ENCODE results near the gene BCKDHB. TPM values are rescaled to one million over a fixed set of nuclear protein-coding genes. Genes with fewer than 3 reads are reported as not detected.
"Not testable (repeated sequence)": the region's sequence is repeated elsewhere in the genome, so short reads cannot be mapped to it uniquely, and the experiment has no call there.

The BCKDHB gene
- total RNA-seq, 1 experiment from 2014 or later: 10.6 TPM

- no peak for DNase-seq (ENCODE audit: low read depth, low spot score)
- in situ Hi-C loops (cut with HindIII; ENCODE audit: low pct_unique_long_range_greater_than_20kb, low sequenced_read_pairs): no loop called here
These were observed 75.8 kb downstream of the BCKDHB start for GRCh38 chr6:80182308-80182707.

- no peak for DNase-seq (ENCODE audit: low read depth, low spot score)
- in situ Hi-C loops (cut with HindIII; ENCODE audit: low pct_unique_long_range_greater_than_20kb, low sequenced_read_pairs): no loop called here
These were observed 76.7 kb downstream of the BCKDHB start for GRCh38 chr6:80183019-80183795.

- in situ Hi-C loops (cut with HindIII; ENCODE audit: low pct_unique_long_range_greater_than_20kb, low sequenced_read_pairs): no loop called here
- no peak for DNase-seq (ENCODE audit: low read depth, low spot score)
These were observed 79.0 kb downstream of the BCKDHB start for GRCh38 chr6:80185492-80185891.

GRCh38 chr6:80186082-80186481 lies 79.6 kb downstream of the BCKDHB start:
- DNase-seq (ENCODE audit: low read depth, low spot score): no peak
- in situ Hi-C loops (cut with HindIII; ENCODE audit: low pct_unique_long_range_greater_than_20kb, low sequenced_read_pairs): no loop called here

GRCh38 chr6:80196906-80197305 lies 90.4 kb downstream of the BCKDHB start:
- DNase-seq (ENCODE audit: low read depth, low spot score): no peak
- in situ Hi-C loops (cut with HindIII; ENCODE audit: low pct_unique_long_range_greater_than_20kb, low sequenced_read_pairs): no loop called here

- no peak for DNase-seq (ENCODE audit: low read depth, low spot score)
- in situ Hi-C loops (cut with HindIII; ENCODE audit: low pct_unique_long_range_greater_than_20kb, low sequenced_read_pairs): no loop called here
These were observed 91.0 kb downstream of the BCKDHB start for GRCh38 chr6:80197474-80197873.

GRCh38 chr6:80197986-80198385 lies 91.5 kb downstream of the BCKDHB start:
- in situ Hi-C loops (cut with HindIII; ENCODE audit: low pct_unique_long_range_greater_than_20kb, low sequenced_read_pairs): no loop called here
- DNase-seq (ENCODE audit: low read depth, low spot score): no peak

GRCh38 chr6:80203283-80203682 lies 96.8 kb downstream of the BCKDHB start:
- in situ Hi-C loops (cut with HindIII; ENCODE audit: low pct_unique_long_range_greater_than_20kb, low sequenced_read_pairs): no loop called here
- DNase-seq (ENCODE audit: low read depth, low spot score): no peak

DNA sequence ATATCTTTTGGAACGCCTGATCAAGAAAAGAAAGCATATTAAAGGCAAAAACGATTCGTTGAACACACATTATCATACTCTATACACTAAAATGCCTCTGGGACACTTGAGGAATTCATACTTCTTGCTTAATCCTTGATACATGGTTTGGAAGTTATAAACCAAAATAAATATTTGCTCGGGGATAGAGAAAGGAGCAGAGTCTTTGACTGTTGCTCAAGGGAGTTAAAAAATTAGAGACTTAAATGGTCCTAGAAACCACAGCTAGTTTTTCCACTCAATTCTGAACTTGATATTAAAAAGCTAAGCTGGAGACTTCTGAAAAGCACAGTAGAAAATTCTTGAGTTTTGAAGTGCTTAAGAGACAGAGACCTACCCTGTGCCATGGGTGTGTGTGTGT lies 98.9 kb downstream of the BCKDHB start:
- in situ Hi-C loops (cut with HindIII; ENCODE audit: low pct_unique_long_range_greater_than_20kb, low sequenced_read_pairs): no loop called here
- no peak for DNase-seq (ENCODE audit: low read depth, low spot score)

GRCh38 chr6:80206758-80207157 lies 100.3 kb downstream of the BCKDHB start:
- in situ Hi-C loops (cut with HindIII; ENCODE audit: low pct_unique_long_range_greater_than_20kb, low sequenced_read_pairs): no loop called here
- no peak for DNase-seq (ENCODE audit: low read depth, low spot score)

DNA sequence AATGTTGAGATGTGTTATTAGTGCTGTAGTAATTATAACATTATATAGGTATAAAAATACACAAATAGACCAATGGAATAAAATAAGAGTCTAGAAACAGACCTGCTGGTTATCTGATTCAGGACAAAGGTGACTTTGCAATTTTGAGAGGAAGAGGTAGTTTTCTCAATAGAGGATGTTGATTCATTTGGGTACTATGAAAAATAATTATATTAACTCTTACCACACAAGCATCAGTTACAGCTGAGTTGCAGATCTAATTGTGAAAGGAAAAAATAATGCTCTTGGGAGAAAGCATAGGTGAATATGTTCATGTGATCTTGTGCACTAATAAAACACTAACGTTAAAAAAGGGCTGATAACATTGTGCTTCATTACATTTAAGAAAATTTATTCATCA lies 103.0 kb downstream of the BCKDHB start:
- DNase-seq (ENCODE audit: low read depth, low spot score): no peak
- in situ Hi-C loops (cut with HindIII; ENCODE audit: low pct_unique_long_range_greater_than_20kb, low sequenced_read_pairs): no loop called here

DNA sequence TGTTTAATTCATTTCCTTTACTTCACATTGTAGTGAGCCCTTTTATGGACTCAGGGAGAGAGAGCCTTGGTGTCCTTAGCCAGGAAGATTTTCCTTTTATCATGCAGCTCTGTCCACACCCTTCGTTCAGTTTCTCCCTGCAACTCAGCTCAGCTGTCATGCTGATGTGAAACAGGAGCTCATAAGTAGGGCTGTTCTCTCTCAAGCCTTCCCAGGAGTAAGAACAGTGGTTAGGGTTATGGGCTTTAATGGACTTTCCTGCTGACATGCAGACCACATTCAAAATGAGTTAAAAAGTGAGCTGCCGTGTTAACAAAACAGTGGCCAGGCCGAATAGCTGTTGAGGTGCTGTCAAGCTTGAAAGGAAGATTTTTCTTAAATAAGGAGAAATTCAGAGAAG lies 104.1 kb downstream of the BCKDHB start:
- in situ Hi-C loops (cut with HindIII; ENCODE audit: low pct_unique_long_range_greater_than_20kb, low sequenced_read_pairs): no loop called here
- no peak for DNase-seq (ENCODE audit: low read depth, low spot score)

- in situ Hi-C loops (cut with HindIII; ENCODE audit: low pct_unique_long_range_greater_than_20kb, low sequenced_read_pairs): no loop called here
- no peak for DNase-seq (ENCODE audit: low read depth, low spot score)
These were observed 104.8 kb downstream of the BCKDHB start for GRCh38 chr6:80211286-80211685.

DNA sequence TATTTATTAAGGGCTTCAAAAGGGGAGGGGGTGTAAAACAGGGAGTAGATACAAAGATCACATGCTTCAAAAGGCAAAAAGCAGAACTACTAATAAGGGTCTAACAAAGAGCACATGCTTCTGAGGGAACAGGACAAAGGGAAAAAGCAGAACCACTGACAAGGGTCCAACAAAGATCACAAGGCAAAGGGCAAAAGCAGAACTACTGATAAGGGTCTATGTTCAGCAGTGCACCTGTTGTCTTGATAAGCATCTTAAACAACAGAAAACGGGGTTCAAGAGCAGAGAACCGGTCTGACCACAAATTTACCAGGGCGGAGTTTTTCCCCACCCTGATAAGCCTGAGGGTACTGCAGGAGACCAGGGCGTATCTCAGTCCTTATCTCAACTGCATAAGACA lies 105.4 kb downstream of the BCKDHB start:
- in situ Hi-C loops (cut with HindIII; ENCODE audit: low pct_unique_long_range_greater_than_20kb, low sequenced_read_pairs); DNase-seq (ENCODE audit: low read depth, low spot score): not testable (repeated sequence)

GRCh38 chr6:80214436-80215022 lies 108.1 kb downstream of the BCKDHB start:
- DNase-seq (ENCODE audit: low read depth, low spot score): peak; percentile 68
- in situ Hi-C loops (cut with HindIII; ENCODE audit: low pct_unique_long_range_greater_than_20kb, low sequenced_read_pairs): no loop called here

GRCh38 chr6:80215063-80215462 lies 108.6 kb downstream of the BCKDHB start:
- in situ Hi-C loops (cut with HindIII; ENCODE audit: low pct_unique_long_range_greater_than_20kb, low sequenced_read_pairs): no loop called here

GRCh38 chr6:80217794-80218193 lies 111.3 kb downstream of the BCKDHB start:
- no peak for DNase-seq (ENCODE audit: low read depth, low spot score)
- in situ Hi-C loops (cut with HindIII; ENCODE audit: low pct_unique_long_range_greater_than_20kb, low sequenced_read_pairs): no loop called here

More at GRCh38 chr6:80215063-80215462, 108.6 kb downstream of the BCKDHB start:
- DNase-seq (ENCODE audit: low read depth, low spot score): no peak

- no peak for DNase-seq (ENCODE audit: low read depth, low spot score)
- in situ Hi-C loops (cut with HindIII; ENCODE audit: low pct_unique_long_range_greater_than_20kb, low sequenced_read_pairs): no loop called here
These were observed 117.3 kb downstream of the BCKDHB start for GRCh38 chr6:80223743-80224212.

DNA sequence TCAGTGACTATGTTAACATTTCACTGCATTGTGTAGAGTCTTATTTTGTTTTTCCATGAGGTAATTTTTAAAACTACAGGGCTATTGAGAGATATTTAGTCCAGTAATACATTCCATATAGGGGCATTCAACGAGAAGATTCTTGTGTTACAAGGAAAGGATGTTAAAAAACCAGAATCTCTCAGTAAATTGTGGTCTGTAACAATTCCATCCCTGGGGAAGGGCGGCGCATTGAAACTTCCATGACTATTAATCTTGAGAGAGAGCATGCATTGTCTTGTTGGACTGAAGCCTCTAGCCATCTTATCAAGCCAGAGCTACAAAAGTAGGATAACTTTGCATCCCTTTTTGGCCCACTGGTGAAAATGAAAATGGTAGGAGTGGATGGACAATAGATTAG lies 119.7 kb downstream of the BCKDHB start:
- DNase-seq (ENCODE audit: low read depth, low spot score): no peak
- in situ Hi-C loops (cut with HindIII; ENCODE audit: low pct_unique_long_range_greater_than_20kb, low sequenced_read_pairs): no loop called here

Data from SK-MEL-5 (cell line).